NCI-H1417 treated with DMSO at 0.1 percent for 48 hours (cell line): ENCODE results near the gene OSTN.
"Not testable (repeated sequence)": the region's sequence is repeated elsewhere in the genome, so short reads cannot be mapped to it uniquely, and the experiment has no call there.

Source experiments
- DNase-seq: peaks from one replicate; lab custom pipeline; 2025; lab: John Stamatoyannopoulos, UW

The OSTN gene

DNA sequence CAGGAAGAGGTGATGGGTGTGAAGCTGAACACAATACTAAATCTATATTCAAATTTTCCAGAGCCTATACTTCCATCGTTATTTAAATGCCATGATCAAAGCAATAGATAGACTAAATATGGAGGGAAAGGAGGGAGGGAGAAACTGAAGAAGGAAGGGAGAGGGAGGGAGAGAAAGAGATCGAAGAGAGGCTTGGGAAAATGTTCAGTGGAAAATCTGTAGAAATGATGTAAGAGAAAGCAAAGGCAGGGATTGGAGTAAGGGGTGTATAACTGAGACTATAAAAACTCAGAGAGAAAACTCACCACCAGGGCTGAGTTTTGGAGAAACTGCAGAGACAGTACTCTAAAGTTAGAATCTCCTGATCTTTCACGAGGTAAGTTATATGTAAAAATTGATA is at the start of gene OSTN:
Gene OSTN, plus strand, starts transcription at position 310 of the 400 bp plus-strand sequence. CDS start 13,292 bp downstream, outside the sequence.
- no peak for DNase-seq

DNA sequence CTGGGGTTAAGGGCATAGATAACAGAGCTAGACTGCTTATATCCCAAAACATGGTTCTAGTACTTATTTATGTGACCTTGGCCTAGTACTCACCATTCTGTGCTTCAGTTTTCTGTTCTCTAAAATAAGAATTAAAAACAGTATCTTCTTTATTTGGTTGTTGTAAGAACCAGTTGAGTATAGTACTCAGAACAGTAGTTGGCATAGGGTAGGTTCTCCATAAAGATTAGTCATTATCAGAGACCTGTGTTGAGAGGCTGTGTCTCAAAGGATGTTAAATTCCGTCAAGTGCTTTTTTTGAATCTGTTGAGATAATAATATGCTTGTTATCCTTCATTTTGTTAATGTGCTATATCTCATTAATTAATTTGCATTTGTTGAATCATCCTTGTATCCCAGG is 47.4 kb upstream of the OSTN start:
- no peak for DNase-seq

DNA sequence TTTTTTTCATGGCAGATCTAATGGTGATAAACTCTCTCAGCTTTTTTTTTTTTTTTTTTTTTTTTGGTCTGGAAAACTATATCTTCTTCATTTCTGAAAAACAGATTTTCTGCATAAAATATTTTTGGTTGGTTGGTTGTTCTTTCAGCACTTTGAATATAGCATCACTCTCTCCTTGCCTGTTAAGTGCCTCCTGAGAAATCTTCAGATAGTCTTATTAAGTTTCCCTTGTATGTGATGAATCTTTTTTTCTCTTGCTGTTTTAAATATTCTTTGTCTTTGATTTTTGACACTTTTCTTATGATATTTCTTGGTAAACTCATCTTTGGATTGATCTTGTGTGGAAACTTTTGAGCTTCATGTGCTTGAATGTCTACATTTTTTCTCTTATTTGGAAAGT is 44.2 kb upstream of the OSTN start:
- DNase-seq = no peak

DNA sequence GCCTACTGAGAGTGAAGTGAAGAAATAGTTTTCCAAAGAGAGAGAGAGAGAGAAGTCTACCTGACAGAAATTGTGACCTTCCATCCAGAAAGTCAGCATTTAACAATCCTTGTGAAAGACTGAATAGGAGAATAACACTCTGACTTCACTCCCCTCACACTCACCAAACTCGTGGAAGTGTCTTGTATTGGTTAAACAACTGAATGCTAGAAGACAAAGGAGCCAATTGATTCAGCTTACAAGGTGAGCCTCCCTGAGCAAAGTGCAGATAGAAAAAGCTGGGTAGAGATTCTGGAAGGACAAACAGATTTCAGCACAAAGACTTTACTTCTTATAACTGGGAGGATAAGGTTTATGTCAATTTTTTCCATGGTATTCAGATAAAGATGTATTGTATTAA is 40.8 kb upstream of the OSTN start:
- DNase-seq = no peak

- DNase-seq = no peak
Measured at GRCh38 chr3:191158815-191159214, 40.2 kb upstream of the OSTN start.

DNA sequence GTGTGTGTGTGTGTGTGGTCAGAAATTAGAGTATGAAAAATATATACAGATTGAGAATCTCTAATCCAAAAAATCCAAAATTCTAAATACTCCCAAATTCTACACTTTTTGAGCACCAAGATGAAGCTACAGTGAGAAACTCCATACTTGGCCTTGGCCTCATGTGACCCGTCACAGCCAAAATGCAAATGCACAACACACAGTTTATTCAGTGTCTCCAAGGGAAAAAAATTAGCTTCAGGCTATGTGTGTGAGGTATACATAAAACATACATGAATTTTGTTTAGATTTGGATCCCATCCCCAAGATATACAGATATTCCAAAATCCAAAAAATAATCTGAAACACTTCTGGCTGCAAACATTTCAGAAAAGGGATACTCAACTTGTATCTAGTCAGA is 33.2 kb upstream of the OSTN start:
- DNase-seq = no peak

- DNase-seq = no peak
Measured at GRCh38 chr3:191166368-191166767, 32.7 kb upstream of the OSTN start.

- DNase-seq = no peak
Measured at GRCh38 chr3:191169566-191169965, 29.5 kb upstream of the OSTN start.

- no peak for DNase-seq
Measured at GRCh38 chr3:191170097-191170496, 28.9 kb upstream of the OSTN start.

DNA sequence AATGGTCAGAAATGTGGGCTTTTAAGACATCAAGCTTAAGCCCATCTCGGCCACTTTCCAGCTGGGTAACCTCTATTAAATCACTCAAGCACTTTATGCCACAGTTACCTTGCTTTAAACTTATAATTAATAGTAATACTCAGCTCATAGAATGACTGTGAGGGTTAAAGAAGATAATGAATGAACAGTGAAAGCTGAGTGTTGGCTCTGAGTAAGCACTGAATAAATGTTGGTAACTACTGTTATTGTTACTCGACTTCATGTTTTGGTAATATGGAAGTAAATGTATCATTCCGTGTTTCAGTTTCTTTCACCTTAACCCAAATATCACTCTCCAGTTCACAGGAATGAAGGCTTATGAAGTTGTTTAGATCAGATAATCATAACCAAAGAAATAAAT is 23.9 kb upstream of the OSTN start:
- DNase-seq = no peak

DNA sequence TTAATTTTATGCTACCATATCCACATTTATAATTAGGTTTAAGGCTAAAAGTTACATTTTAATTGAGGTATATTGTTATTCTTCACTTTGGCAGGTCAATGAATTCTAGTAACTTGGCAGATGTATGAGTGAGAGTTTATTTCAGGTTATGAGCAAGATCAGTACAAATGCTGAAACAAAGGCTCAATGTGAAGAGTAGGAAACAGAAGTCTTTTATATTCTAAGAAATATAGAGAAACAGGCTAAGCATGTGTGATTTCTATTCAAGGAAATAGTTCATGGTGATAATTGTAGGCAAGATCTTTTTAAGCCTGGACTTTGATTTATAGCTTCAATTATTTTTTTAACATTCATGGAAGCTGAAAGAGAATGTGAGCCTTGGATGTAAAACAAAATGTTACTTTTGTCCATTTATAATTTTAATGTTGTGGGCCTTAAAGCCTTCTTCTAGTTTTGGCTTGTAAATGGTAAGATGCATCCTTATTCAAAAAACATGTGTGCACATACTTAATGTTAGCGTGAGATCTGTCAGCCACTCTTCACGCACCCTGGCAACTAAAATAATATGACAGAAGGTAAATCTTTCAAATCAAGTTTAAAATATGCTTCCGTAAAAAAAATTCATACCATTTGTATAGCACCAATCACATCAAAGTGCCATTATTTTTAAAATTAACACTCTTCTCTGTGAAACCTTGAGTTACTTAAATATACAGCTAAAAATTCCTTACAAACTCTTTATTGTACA is 22.8 kb upstream of the OSTN start:
- DNase-seq = no peak

DNA sequence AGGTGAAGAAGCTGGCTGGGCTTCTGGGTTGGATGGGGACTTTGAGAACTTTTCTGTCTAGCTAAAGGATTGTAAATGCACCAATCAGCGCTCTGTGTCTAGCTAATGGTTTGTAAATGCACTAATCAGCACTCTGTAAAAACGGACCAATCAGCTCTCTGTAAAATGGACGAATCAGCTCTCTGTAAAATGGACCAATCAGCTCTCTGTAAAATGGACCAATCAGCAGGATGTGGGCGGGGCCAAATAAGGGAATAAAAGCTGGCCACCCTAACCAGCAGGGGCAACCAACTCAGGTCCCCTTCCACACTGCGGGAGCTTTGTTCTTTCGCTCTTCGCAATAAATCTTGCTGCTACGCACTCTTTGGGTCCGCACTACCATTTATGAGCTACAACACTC is 13.7 kb upstream of the OSTN start:
- not testable (repeated sequence) for DNase-seq

DNA sequence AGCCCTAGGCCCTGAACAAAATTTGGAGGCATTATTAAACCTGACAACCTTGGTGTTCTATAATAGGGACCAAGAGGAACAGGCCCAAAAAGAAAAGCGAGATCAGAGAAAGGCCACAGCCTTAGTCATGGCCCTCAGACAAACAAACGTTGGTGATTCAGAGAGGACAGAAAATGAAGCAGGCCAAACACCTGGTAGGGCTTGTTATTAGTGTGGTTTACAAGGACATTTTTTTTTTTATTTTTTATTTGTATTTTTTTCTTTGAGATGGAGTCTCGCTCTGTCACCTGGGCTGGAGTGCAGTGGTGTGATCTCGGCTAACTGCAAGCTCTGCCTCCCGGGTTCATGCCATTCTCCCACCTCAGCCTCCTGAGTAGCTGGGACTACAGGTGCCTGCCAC is 10.8 kb upstream of the OSTN start:
- not testable (repeated sequence) for DNase-seq

DNA sequence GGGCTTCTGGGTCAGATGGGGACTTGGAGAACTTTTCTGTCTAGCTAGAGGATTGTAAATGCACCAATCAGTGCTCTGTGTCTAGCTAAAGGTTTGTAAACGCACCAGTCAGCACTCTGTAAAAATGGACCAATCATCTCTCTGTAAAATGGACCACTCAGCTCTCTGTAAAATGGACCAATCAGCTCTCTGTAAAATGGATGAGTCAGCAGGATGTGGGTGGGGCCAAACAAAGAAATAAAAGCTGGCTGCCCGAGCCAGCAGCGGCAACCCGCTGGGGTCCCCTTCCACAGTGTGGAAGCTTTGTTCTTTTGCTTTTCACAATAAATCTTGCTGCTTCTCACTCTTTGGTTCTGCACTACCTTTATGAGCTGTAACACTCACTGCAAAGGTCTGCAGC is 6.8 kb upstream of the OSTN start:
- not testable (repeated sequence) for DNase-seq

DNA sequence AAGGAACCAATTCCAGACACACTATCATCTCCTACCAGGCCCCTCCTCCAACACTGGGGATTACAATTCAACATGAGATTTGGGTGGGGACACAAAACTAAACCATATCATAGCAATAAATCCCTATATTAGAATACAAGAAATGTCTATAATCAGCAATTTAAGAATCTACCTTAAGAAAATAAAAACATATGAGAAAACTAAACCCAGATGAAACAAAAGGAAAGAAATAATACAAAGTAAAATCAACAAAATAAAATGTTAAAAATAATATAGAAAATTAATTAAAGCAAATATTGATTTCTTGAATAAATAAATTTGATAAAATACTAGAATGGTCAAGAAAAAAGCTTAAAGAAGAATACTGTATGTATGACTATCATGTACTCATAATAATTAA is 6.1 kb upstream of the OSTN start:
- DNase-seq = no peak

DNA sequence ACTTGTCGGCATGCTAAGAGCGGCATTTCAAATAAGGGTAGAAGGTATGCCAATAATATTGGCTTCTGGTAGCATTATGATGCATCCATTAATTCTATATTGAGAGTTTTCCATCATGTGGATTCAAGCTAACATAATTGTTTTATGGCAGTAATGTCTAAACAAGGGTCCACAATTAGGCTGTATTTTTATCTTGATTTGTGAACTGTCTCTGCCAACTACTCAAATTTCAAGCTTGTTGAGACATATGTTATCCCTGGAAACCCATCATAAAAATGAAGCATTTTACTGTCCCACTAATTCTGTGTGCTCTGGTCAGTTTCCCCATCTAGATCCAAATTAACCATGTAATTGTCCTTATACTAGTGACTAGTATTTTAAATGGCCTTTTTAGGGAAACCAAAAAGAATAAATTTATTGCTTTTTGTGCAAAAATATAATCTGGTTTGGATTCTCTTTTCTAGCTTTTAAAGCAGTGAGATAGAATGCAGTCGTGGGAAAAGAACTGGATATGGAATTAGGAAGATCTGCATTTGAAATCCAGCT is 1.2 kb upstream of the OSTN start:
- no peak for DNase-seq

GRCh38 chr3:191198480-191198879 is 561 bp upstream of the OSTN start:
- DNase-seq = no peak

DNA sequence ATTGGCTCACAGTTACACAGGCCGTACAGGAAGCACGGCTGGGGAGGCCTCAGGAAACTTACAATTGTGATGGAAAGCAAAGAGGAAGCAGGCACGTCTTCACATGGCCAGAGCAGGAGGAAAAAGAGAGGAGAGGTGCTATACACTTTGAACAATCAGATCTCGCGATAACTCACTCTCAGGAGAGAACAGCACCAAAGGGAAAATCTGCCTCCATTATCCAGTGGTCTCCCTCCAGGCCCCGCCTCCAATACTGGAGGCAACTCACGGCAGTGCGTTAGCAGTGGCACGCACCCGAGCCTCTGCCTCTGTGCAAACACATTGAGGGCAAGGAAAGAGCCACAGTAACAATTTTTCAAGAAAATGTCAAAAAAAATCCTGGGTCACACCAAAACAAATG is 11.0 kb downstream of the OSTN start:
- no peak for DNase-seq

- no peak for DNase-seq
Measured at GRCh38 chr3:191216510-191216909, 17.5 kb downstream of the OSTN start.

GRCh38 chr3:191217301-191217700 is 18.3 kb downstream of the OSTN start:
- no peak for DNase-seq

DNA sequence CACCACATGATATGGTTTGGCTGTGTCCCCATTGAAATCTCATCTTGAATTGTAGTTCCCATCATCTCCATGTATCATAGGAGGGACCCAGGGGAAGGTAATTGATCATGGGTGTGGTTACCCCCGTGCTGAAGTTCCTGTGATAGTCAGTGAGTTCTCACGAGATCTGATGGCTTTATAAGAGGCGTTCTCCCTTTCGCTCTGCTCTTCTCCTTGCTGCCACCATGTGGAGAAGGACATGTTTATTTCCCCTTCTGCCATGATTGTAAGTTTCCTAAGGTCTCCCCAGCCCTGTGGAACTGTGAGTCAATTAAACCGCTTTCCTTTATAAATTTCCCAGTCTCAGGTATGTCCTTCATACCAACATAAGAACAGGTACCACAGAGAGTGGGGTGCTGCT is 21.9 kb downstream of the OSTN start:
- DNase-seq = no peak

DNA sequence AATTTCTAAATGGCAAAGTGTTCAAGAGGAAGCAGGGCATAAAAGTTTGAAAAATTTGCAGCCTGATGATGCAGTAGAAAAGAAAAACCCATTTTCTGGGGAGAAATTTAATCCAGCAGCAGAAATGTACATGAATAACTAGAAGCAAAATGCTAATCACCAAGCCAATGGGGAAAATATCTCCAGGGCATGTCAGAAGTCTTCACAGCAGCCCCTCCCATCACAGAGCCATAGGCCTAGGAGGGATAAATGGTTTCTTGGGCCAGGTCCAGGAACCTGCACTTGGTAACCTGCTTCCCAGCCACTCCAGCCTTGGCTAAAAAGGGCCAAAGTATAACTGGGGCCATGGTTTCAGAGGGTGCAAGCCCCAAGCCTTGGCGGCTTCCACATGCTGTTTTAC is 22.6 kb downstream of the OSTN start:
- DNase-seq = no peak

DNA sequence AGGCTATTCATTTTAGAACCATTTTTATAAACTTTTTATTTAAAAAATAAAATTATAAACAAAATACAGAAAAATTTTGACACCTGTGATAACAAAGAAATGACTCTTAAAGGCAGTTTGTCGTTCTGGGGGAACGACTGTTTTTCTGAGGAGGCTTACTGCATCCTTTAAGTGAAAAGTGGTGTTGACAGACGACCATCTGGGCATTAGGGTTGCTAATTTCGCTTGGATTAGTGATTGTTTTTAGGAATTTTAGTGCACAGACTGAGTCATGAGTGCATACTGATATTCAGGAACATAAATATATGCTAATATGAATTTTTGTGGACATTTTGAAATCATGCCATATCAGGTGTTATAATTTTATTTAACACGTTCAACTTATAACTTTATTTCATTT is 28.5 kb downstream of the OSTN start:
- no peak for DNase-seq

DNA sequence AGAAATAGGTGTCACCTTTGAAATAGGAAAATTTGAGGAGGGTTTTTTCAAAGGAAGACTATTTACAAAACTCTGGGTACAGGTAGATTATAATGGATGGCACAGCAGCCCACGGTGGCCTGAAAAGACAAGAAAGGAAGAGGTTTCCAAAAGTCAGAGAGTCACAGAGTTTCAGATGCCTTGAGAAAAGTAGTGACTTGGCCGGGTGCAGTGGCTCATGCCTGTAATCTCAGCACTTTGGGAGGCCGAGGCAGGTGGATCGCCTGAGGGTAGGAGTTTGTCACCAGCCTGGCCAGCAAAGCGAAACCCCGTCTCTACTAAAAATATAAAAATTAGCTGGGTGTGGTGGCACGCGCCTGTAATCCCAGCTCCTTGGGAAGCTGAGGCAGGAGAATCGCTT is 35.2 kb downstream of the OSTN start:
- no peak for DNase-seq
